GM10248 (cell line): ENCODE results near the gene HMGB4.

ENCODE experiments used
- CTCF ChIA-PET: fragments of 300-600 bp; sonication (Branson Sonifier 250); formaldehyde crosslinking; extraction: SDS; loops from one replicate; lab custom pipeline; 2021; ENCODE audit warnings: antibody characterized with exemption; lab: Yijun Ruan, JAX
- POLR2A ChIA-PET: fragments of 350-650 bp; sonication (Branson Sonifier 250); formaldehyde crosslinking; extraction: SDS; loops from one replicate; lab custom pipeline; 2020; ENCODE audit warnings: antibody characterized with exemption; lab: Yijun Ruan, JAX
- DNase-seq: peaks from one replicate; pipeline ENCODE4 v3.0.0; 2012; ENCODE audit errors: extremely low spot score
- CTCF ChIP-seq: IDR thresholded peaks from 2 replicates; pipeline ENCODE4 v1.5.1; 2012; ENCODE audit warnings: mild to moderate bottlenecking, low read depth; ENCODE audit errors: extremely low read depth, missing control alignments, control extremely low read depth

The HMGB4 gene

GRCh38 chr1:33852711-33853110 is 11.2 kb upstream of the HMGB4 start:
- ChIA-PET CTCF (no interaction called here), POLR2A (no interaction called here)
- TF ChIP-seq CTCF = no peak
- DNase-seq = no peak

GRCh38 chr1:33853431-33853830 is 10.4 kb upstream of the HMGB4 start:
- TF ChIP-seq CTCF = no peak
- ChIA-PET CTCF (no interaction called here), POLR2A (no interaction called here)
- DNase-seq = no peak

- CTCF ChIA-PET = no interaction called here
- POLR2A ChIA-PET = no interaction called here
Measured at GRCh38 chr1:33854091-33854490, 9.8 kb upstream of the HMGB4 start.

GRCh38 chr1:33860671-33861070 is 3.2 kb upstream of the HMGB4 start:
- ChIA-PET CTCF (interaction anchor here (1.4 kb wide), 1 partner anchor 13 kb away, joined by 3 read pairs; no protein-coding TSS in a partner anchor), POLR2A (no interaction called here)
- TF ChIP-seq CTCF = no peak
- no peak for DNase-seq

More at GRCh38 chr1:33854091-33854490, 9.8 kb upstream of the HMGB4 start:
- no peak for TF ChIP-seq CTCF
- no peak for DNase-seq

GRCh38 chr1:33864460-33865389 is 846 bp downstream of the HMGB4 start:
- TF ChIP-seq CTCF = no peak
- ChIA-PET CTCF (no interaction called here), POLR2A (no interaction called here)
- DNase-seq = no peak

GRCh38 chr1:33866281-33866680 is 2.4 kb downstream of the HMGB4 start:
- ChIA-PET POLR2A (no interaction called here), CTCF (no interaction called here)
- no peak for TF ChIP-seq CTCF
- DNase-seq = no peak
